GM12873 (cell line): ENCODE measurements around the gene RNF166.

Experiments
- CTCF ChIP-seq: IDR thresholded peaks from 2 replicates; pipeline ENCODE4 v1.5.1; 2012; ENCODE audit warnings: low read depth, mild to moderate bottlenecking, moderate library complexity, low read length, control low read depth; ENCODE audit not compliant: insufficient read depth; ENCODE audit errors: missing control alignments

RNF166 gene

GRCh38 chr16:88711750-88712340 is 5.6 kb upstream of the RNF166 start:
- no peak for TF ChIP-seq CTCF

- no peak for TF ChIP-seq CTCF
These were observed 4.3 kb upstream of the RNF166 start for GRCh38 chr16:88710556-88710955.

- no peak for TF ChIP-seq CTCF
These were observed 988 bp upstream of the RNF166 start for GRCh38 chr16:88706965-88707826.

- TF ChIP-seq CTCF = no peak
These were observed 393 bp downstream of the RNF166 start for GRCh38 chr16:88705801-88706228.

- no peak for TF ChIP-seq CTCF
These were observed 1.0 kb downstream of the RNF166 start for GRCh38 chr16:88705076-88705684.

- no peak for TF ChIP-seq CTCF
These were observed 2.5 kb downstream of the RNF166 start for GRCh38 chr16:88703486-88704309.
